NT2/D1 (cell line): Measurements from ENCODE around the gene HVCN1.
"Not testable (repeated sequence)": the region's sequence is repeated elsewhere in the genome, so short reads cannot be mapped to it uniquely, and the experiment has no call there.

Source experiments
- SUZ12 ChIP-seq: IDR thresholded peaks from 2 replicates; pipeline ENCODE4 v1.6.1; 2011; ENCODE audit not compliant: insufficient read length, insufficient read depth; ENCODE audit errors: extremely low read depth
- YY1 ChIP-seq: IDR thresholded peaks from 2 replicates; pipeline ENCODE4 v1.6.1; 2011; ENCODE audit not compliant: insufficient read length, insufficient read depth
- ZNF274 ChIP-seq: IDR thresholded peaks from 2 replicates; pipeline ENCODE4 v1.6.1; 2011; ENCODE audit warnings: mild to moderate bottlenecking, low read depth, low read length

DNA sequence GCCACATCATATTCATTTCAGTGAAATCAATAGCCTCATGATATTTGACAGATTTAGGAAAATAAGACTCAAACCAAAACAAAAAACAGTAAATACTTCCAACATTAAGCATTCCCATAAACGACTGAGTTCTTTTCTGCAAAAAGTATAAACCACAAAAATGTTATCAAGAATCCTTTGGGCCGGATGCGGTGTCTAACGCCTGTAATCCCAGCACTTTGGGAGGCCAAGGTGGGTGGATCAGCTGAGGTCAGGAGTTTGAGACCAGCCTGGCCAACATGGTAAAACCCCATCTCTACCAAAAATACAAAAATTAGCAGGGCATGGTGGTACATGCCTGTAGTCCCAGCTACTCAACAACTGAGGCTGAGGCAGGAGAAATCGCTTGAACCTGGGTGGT is 48.1 kb upstream of the HVCN1 start:
- TF ChIP-seq YY1, SUZ12, ZNF274: not testable (repeated sequence)
